Memory B cell (primary cell): Measurements from ENCODE around the gene C13orf42.

Experiments used
- ATAC-seq: fragments of 150-1000 bp; cut with Tn5 transposase; 2 replicates; pipeline ENCODE4 v1.10.0; 2021; ENCODE audit warnings: low read depth, mild to moderate bottlenecking, moderate library complexity
- DNase-seq, 2 donors: peaks; one replicate each; pipeline ENCODE4 v3.0.0; 2022; ENCODE audit warnings: low spot score in 2 of 2
- H3K27ac Mint-ChIP-seq: one replicate; pipeline ENCODE4 v1.8.0; 2022; ENCODE audit warnings: mild to moderate bottlenecking, moderate library complexity, mixed read lengths
- H3K27me3 Mint-ChIP-seq: one replicate; pipeline ENCODE4 v1.8.0; 2022; ENCODE audit warnings: mixed read lengths
- H3K36me3 Mint-ChIP-seq: one replicate; pipeline ENCODE4 v1.8.0; 2022; ENCODE audit warnings: mild to moderate bottlenecking, mixed read lengths
- H3K4me1 Mint-ChIP-seq: one replicate; pipeline ENCODE4 v1.8.0; 2022; ENCODE audit warnings: mixed read lengths
- H3K4me3 Mint-ChIP-seq: one replicate; pipeline ENCODE4 v1.8.0; 2022; ENCODE audit warnings: mild to moderate bottlenecking, moderate library complexity, mixed read lengths
- H3K9me3 Mint-ChIP-seq: one replicate; pipeline ENCODE4 v1.8.0; 2022; ENCODE audit warnings: mixed read lengths

C13orf42 gene

GRCh38 chr13:51043310-51043709 is 67.8 kb downstream of the C13orf42 start:
- no peaks in the 10 kb centered on the region for H3K36me3 Mint-ChIP-seq
- peaks cover 2% of the 10 kb centered on the region for H3K4me1 Mint-ChIP-seq
- H3K27ac Mint-ChIP-seq = no peak overlapping the region
- ATAC-seq = no peak
- no peak overlapping the region for H3K4me3 Mint-ChIP-seq
- H3K9me3 Mint-ChIP-seq = no peaks in the 10 kb centered on the region
- no peak for DNase-seq
- H3K27me3 Mint-ChIP-seq = peaks cover 5% of the 10 kb centered on the region

DNA sequence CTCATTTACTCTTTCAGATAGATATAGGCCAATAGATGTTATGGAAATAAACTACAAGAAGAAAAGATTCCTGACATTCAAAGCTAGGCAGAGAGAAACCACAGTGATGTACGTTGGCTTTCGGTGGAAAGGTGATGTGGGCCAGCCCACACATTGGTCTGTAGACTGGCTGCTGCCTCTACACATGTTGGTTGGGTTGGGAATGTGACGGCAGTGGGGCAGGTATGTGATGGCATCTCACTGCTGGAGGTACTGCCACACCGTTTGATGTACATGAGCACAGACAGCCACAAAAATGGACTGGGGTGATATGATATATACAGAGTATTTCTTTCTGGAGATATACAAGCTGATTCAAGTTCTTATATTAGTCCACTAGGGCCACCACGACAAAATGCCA is 69.4 kb downstream of the C13orf42 start:
- Mint-ChIP-seq H3K9me3 (no peaks in the 10 kb centered on the region), H3K27me3 (peaks cover 4% of the 10 kb centered on the region), H3K36me3 (no peaks in the 10 kb centered on the region), H3K4me3 (no peak overlapping the region), H3K27ac (no peak overlapping the region), H3K4me1 (peaks cover 2% of the 10 kb centered on the region)
- DNase-seq (no peak), ATAC-seq (no peak)

DNA sequence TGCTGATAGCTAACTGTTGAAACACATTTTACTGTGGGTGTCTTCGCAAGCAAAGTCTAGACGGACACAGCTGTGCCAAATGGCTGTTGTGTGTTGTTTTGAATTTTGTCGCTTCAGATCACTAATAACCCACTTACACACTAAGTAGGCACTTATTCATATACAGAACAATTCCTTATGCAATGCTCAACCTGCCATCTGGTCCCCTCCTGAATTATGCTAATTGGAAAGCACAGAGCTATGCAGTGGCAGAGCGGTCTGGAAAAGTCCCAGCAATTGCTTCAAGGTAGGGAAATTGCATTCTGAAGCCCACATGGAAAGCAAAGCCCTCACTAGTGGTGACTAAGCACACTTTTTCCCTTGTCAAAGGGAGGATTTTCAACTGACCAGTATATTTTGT is 69.9 kb downstream of the C13orf42 start:
- no peak for DNase-seq
- no peaks in the 10 kb centered on the region for H3K36me3 Mint-ChIP-seq
- peaks cover 3% of the 10 kb centered on the region for H3K27me3 Mint-ChIP-seq
- no peak overlapping the region for H3K27ac Mint-ChIP-seq
- H3K4me1 Mint-ChIP-seq = peaks cover 2% of the 10 kb centered on the region
- ATAC-seq = no peak
- no peak overlapping the region for H3K4me3 Mint-ChIP-seq
- no peaks in the 10 kb centered on the region for H3K9me3 Mint-ChIP-seq

DNA sequence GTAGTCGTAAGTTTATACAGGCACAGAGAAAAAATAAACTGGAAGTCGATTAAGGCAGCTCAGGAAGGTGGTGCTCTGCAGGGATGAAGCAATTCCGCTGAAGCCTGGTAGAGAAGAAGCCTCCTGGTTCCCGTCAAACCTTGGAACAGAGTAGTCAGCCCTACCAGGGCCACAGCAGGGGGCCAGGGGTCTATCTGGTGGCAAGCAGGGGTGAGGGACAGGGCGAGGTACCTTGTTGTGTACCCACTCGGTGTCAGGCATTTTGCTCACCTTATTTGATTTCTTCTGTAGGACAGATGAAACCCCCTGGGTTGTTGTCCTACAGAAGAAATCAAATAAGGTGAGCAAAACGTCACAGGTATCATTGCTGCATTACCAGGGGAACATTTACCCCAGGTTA is 70.6 kb downstream of the C13orf42 start:
- Mint-ChIP-seq H3K4me1 (peaks cover 2% of the 10 kb centered on the region), H3K9me3 (no peaks in the 10 kb centered on the region), H3K27me3 (peaks cover 3% of the 10 kb centered on the region), H3K4me3 (no peak overlapping the region), H3K36me3 (no peaks in the 10 kb centered on the region), H3K27ac (no peak overlapping the region)
- no peak for ATAC-seq
- no peak for DNase-seq

GRCh38 chr13:51036418-51036817 is 74.7 kb downstream of the C13orf42 start:
- Mint-ChIP-seq H3K27me3 (peaks cover 3% of the 10 kb centered on the region), H3K9me3 (no peaks in the 10 kb centered on the region), H3K36me3 (no peaks in the 10 kb centered on the region), H3K4me1 (peaks cover 2% of the 10 kb centered on the region), H3K27ac (no peak overlapping the region), H3K4me3 (no peak overlapping the region)
- ATAC-seq (no peak), DNase-seq (no peak)

DNA sequence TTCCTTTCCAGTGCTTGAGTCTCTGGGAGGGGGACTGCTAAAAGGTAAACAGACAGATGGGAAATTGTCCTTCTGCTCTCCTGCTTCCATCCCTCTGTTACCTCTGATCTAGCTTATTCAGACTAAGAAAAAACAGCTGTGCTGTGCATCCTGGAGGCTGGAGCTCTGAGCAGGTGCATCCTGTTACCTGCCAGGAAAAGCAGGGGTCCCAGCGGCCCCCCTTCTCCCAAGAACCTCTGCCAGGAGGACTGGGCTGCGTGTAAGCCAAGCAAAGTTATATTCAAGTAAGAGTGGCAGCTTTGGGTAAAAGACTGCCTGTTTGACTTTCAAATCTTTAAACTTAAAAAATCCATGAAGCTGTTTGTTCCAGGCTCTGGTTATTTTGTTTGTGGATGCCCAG is 75.1 kb downstream of the C13orf42 start:
- no peak overlapping the region for H3K27ac Mint-ChIP-seq
- no peak for DNase-seq
- H3K9me3 Mint-ChIP-seq = no peaks in the 10 kb centered on the region
- H3K4me1 Mint-ChIP-seq = peaks cover 2% of the 10 kb centered on the region
- no peak overlapping the region for H3K4me3 Mint-ChIP-seq
- H3K36me3 Mint-ChIP-seq = no peaks in the 10 kb centered on the region
- H3K27me3 Mint-ChIP-seq = peaks cover 3% of the 10 kb centered on the region
- no peak for ATAC-seq

DNA sequence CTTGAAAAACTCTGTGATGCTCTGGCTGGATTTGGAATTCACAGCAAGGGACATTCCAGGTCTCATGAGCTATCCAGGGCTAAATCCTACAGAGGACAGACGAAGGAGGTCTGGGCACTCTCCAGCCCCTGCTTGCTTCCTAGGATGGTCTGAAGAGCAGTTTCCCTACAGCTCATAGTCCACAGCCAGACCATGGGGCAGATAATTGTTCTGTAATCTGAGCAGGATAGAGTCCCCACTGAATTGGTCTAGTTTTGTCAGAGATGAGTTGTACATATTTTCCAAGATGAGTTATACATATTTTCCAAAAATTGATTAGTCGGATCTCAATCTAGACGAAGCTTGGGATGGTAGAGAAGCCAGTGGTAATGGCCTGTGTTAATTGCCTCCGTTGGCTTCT is 75.6 kb downstream of the C13orf42 start:
- DNase-seq (no peak), ATAC-seq (no peak)
- peaks cover 3% of the 10 kb centered on the region for H3K27me3 Mint-ChIP-seq
- H3K4me3 Mint-ChIP-seq = no peak overlapping the region
- no peak overlapping the region for H3K27ac Mint-ChIP-seq
- H3K36me3 Mint-ChIP-seq = no peaks in the 10 kb centered on the region
- peaks cover 2% of the 10 kb centered on the region for H3K4me1 Mint-ChIP-seq
- H3K9me3 Mint-ChIP-seq = no peaks in the 10 kb centered on the region

- DNase-seq (no peak), ATAC-seq (no peak)
- no peaks in the 10 kb centered on the region for H3K4me1 Mint-ChIP-seq
- H3K36me3 Mint-ChIP-seq = no peaks in the 10 kb centered on the region
- H3K27ac Mint-ChIP-seq = no peak overlapping the region
- no peaks in the 10 kb centered on the region for H3K27me3 Mint-ChIP-seq
- H3K9me3 Mint-ChIP-seq = no peaks in the 10 kb centered on the region
- no peak overlapping the region for H3K4me3 Mint-ChIP-seq
Measured at GRCh38 chr13:51034906-51035305, 76.2 kb downstream of the C13orf42 start.

- DNase-seq (no peak), ATAC-seq (no peak)
- Mint-ChIP-seq H3K4me3 (no peak overlapping the region), H3K36me3 (no peaks in the 10 kb centered on the region), H3K27ac (no peak overlapping the region), H3K9me3 (no peaks in the 10 kb centered on the region), H3K27me3 (peaks cover 3% of the 10 kb centered on the region), H3K4me1 (no peaks in the 10 kb centered on the region)
Measured at GRCh38 chr13:51033421-51034185, 77.5 kb downstream of the C13orf42 start.

DNA sequence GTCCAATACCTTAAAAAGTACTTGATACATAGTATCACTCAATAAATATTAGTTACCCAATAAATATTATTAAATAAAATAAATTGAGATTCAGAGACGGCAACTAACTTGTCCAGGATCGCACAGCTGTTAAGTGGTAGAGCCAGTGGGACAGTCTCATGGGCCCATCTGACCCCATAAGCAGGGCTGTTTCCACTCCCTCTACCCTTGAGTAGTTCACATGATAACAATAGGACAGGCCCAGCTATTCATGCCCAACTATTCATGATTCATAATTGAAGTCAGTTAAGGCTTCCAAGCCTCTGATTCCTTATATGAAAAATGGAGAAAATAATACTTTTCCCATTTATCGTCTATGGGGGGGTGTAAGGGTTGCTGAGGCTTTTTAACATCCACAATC is 78.2 kb downstream of the C13orf42 start:
- H3K4me1 Mint-ChIP-seq = no peaks in the 10 kb centered on the region
- H3K27ac Mint-ChIP-seq = no peak overlapping the region
- H3K4me3 Mint-ChIP-seq = no peak overlapping the region
- H3K36me3 Mint-ChIP-seq = no peaks in the 10 kb centered on the region
- H3K9me3 Mint-ChIP-seq = no peaks in the 10 kb centered on the region
- no peak for ATAC-seq
- H3K27me3 Mint-ChIP-seq = peaks cover 5% of the 10 kb centered on the region
- DNase-seq = no peak
